ENCODE data around the gene TMLHE. TPM values are rescaled to one million over a fixed set of nuclear protein-coding genes. Genes with fewer than 3 reads are reported as not detected.

Gene TMLHE
- total and polyA plus RNA-seq, 2 of the 13 experiments (the other 11 are each of a cell fraction or from before 2014, with no cell fraction given) = 12.5 to 14.2 TPM

- TF ChIP-seq ZBTB42 (CRISPR knock-in tag; IDR thresholded peaks at IDR 0.05) (no peak), UBTF (CRISPR knock-in tag; IDR thresholded peaks at IDR 0.05) (peak; percentile 86), ELF4 (CRISPR knock-in tag; IDR thresholded peaks at IDR 0.05; ENCODE audit: borderline replicate concordance) (no peak), ZNF768 (CRISPR knock-in tag; IDR thresholded peaks at IDR 0.05) (0 out of 2 replicates have a peak, but pooled peaks have one; percentile 18), DDIT3 (CRISPR knock-in tag; IDR thresholded peaks at IDR 0.05) (no peak), ZNF724P (CRISPR knock-in tag; IDR thresholded peaks at IDR 0.05; ENCODE audit: borderline replicate concordance) (no peak), ZNF17 (CRISPR knock-in tag; IDR thresholded peaks at IDR 0.05) (no peak), ZFP37 (CRISPR knock-in tag; IDR thresholded peaks at IDR 0.05; ENCODE audit: borderline replicate concordance) (no peak), CREB1 (IDR thresholded peaks at IDR 0.05) (0 out of 2 replicates have a peak, but pooled peaks have one; percentile 17), CREB1 (CRISPR knock-in tag; IDR thresholded peaks at IDR 0.05) (no peak), ZKSCAN8 (CRISPR knock-in tag; IDR thresholded peaks at IDR 0.05; ENCODE audit: borderline replicate concordance) (no peak), BCL6 (CRISPR knock-in tag; IDR thresholded peaks at IDR 0.05) (peak; percentile 14; the same call in 1 of the 2 replicates), ZNF282 (IDR thresholded peaks at IDR 0.05; ENCODE audit: partially characterized antibody) (no peak), SNAI1 (CRISPR knock-in tag; IDR thresholded peaks at IDR 0.05; ENCODE audit: borderline replicate concordance) (no peak), ZNF138 (CRISPR knock-in tag; IDR thresholded peaks at IDR 0.05; ENCODE audit: low read depth) (no peak), DBP (CRISPR knock-in tag; IDR thresholded peaks at IDR 0.05; ENCODE audit: not compliant biosample characterization) (no peak), MLLT10 (CRISPR knock-in tag; IDR thresholded peaks at IDR 0.05) (no peak), KDM2A (CRISPR knock-in tag; IDR thresholded peaks at IDR 0.05; ENCODE audit: borderline replicate concordance, low read depth) (peak; percentile 78), SRSF4 (IDR thresholded peaks at IDR 0.05; ENCODE audit: low read depth, low read length, poor library complexity, severe bottlenecking) (no peak), HMG20A (CRISPR knock-in tag; IDR thresholded peaks at IDR 0.05; ENCODE audit: borderline replicate concordance) (no peak)
- TF ChIP-seq, protein P1, sequence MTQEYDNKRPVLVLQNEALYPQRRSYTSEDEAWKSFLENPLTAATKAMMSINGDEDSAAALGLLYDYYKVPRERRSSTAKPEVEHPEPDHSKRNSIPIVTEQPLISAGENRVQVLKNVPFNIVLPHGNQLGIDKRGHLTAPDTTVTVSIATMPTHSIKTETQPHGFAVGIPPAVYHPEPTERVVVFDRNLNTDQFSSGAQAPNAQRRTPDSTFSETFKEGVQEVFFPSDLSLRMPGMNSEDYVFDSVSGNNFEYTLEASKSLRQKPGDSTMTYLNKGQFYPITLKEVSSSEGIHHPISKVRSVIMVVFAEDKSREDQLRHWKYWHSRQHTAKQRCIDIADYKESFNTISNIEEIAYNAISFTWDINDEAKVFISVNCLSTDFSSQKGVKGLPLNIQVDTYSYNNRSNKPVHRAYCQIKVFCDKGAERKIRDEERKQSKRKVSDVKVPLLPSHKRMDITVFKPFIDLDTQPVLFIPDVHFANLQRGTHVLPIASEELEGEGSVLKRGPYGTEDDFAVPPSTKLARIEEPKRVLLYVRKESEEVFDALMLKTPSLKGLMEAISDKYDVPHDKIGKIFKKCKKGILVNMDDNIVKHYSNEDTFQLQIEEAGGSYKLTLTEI (CRISPR knock-in tag; conservative IDR thresholded peaks at IDR 0.05) = no peak
- TF ChIP-seq, protein P2, sequence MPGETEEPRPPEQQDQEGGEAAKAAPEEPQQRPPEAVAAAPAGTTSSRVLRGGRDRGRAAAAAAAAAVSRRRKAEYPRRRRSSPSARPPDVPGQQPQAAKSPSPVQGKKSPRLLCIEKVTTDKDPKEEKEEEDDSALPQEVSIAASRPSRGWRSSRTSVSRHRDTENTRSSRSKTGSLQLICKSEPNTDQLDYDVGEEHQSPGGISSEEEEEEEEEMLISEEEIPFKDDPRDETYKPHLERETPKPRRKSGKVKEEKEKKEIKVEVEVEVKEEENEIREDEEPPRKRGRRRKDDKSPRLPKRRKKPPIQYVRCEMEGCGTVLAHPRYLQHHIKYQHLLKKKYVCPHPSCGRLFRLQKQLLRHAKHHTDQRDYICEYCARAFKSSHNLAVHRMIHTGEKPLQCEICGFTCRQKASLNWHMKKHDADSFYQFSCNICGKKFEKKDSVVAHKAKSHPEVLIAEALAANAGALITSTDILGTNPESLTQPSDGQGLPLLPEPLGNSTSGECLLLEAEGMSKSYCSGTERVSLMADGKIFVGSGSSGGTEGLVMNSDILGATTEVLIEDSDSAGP (CRISPR knock-in tag; IDR thresholded peaks at IDR 0.05; ENCODE audit: borderline replicate concordance) = peak; percentile 62; the same call in 1 of the 2 replicates
These were observed at the start of gene TMLHE, which contains the start of gene SPRY3 (continued) for GRCh38 chrX:155612312-155613224.
